Endothelial cell (in vitro differentiated cells): ENCODE data around the gene RGS10. TPM values are rescaled to one million over a fixed set of nuclear protein-coding genes. Genes with fewer than 3 reads are reported as not detected.

Experiments
- DNase-seq: peaks from one replicate; pipeline ENCODE4 v3.0.0; 2021; ENCODE audit warnings: low spot score
- H3K27ac Mint-ChIP-seq: one replicate; pipeline ENCODE4 v1.8.0; 2021; ENCODE audit warnings: mixed read lengths, inconsistent platforms; ENCODE audit not compliant: unreplicated experiment
- H3K27me3 Mint-ChIP-seq: one replicate; pipeline ENCODE4 v1.8.0; 2021; ENCODE audit warnings: mild to moderate bottlenecking, moderate library complexity, mixed read lengths, inconsistent platforms; ENCODE audit not compliant: unreplicated experiment
- H3K36me3 Mint-ChIP-seq: one replicate; pipeline ENCODE4 v1.8.0; 2021; ENCODE audit warnings: mild to moderate bottlenecking, low read depth, mixed read lengths, inconsistent platforms; ENCODE audit not compliant: unreplicated experiment
- H3K4me1 Mint-ChIP-seq: one replicate; pipeline ENCODE4 v1.8.0; 2021; ENCODE audit warnings: mild to moderate bottlenecking, mixed read lengths, inconsistent platforms; ENCODE audit not compliant: unreplicated experiment
- H3K4me3 Mint-ChIP-seq: one replicate; pipeline ENCODE4 v1.8.0; 2021; ENCODE audit warnings: mild to moderate bottlenecking, mixed read lengths, inconsistent platforms; ENCODE audit not compliant: unreplicated experiment
- H3K9me3 Mint-ChIP-seq: one replicate; pipeline ENCODE4 v1.8.0; 2021; ENCODE audit warnings: mixed read lengths, inconsistent platforms; ENCODE audit not compliant: unreplicated experiment
- total RNA-seq: library from RNA; stranded (reverse); fragmentation: NEBNext Ultra II Directional; extraction: Animal tissue kit (Norgen Biotek cat#: 25700); gene quantifications from one replicate; pipeline ENCODE4 v1.2.1, GENCODE V29; 2021; ENCODE audit not compliant: unreplicated experiment
- TF ChIP-seq, protein P1 (sequence below): fragments of 200-600 bp; sonication (generic); IDR thresholded peaks from one replicate; pipeline ENCODE4 v1.5.0; 2021; ENCODE audit warnings: antibody characterized with exemption; ENCODE audit not compliant: unreplicated experiment

RGS10 gene
- total RNA-seq, 1 donor from 2014 or later: 20.0 TPM

DNA sequence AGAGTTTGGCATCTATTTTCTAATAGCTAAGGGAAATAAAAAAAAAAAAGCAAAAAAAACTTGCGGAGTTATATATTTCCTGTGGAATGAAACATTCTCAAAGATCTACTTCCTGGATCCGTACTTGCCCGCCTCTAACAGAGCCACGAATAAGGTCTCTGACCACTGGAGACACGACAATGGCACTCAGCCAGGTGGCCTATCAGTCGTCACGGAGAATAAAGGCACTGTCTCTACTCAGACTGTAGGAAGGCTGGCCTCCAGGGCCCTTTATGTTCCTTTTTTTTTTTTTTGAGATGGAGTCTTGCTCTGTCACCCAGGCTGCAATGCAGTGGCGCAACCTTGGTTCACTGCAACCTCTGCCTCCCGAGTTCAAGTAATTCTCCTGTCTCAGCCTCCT, 58.7 kb downstream of the RGS10 start:
- peaks cover 8% of the 10 kb centered on the region for H3K4me1 Mint-ChIP-seq
- H3K27ac Mint-ChIP-seq: no peak overlapping the region
- no peaks in the 10 kb centered on the region for H3K9me3 Mint-ChIP-seq
- H3K4me3 Mint-ChIP-seq: no peak overlapping the region
- TF ChIP-seq, protein P1, sequence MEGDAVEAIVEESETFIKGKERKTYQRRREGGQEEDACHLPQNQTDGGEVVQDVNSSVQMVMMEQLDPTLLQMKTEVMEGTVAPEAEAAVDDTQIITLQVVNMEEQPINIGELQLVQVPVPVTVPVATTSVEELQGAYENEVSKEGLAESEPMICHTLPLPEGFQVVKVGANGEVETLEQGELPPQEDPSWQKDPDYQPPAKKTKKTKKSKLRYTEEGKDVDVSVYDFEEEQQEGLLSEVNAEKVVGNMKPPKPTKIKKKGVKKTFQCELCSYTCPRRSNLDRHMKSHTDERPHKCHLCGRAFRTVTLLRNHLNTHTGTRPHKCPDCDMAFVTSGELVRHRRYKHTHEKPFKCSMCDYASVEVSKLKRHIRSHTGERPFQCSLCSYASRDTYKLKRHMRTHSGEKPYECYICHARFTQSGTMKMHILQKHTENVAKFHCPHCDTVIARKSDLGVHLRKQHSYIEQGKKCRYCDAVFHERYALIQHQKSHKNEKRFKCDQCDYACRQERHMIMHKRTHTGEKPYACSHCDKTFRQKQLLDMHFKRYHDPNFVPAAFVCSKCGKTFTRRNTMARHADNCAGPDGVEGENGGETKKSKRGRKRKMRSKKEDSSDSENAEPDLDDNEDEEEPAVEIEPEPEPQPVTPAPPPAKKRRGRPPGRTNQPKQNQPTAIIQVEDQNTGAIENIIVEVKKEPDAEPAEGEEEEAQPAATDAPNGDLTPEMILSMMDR: no peak
- H3K36me3 Mint-ChIP-seq: no peaks in the 10 kb centered on the region
- no peak for DNase-seq
- H3K27me3 Mint-ChIP-seq: peaks cover 2% of the 10 kb centered on the region

DNA sequence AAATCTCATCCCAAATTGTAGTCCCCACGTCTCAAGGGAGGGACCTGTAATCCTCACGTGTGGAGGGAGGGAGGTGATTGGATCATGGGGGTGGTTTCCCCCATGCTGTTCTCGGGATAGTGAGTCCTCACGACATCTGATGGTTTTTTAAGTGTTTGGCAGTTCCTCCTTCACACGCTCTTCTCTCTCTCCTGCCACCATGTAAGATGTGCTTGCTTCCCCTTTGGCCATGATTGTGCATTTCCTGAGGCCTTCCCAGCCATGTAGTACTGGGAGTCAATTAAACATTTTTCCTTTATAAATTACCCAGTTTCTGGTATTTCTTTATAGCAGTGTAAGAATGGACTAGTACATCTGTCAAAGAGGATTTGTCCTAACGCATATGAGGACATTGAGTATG, 59.5 kb downstream of the RGS10 start:
- H3K4me3 Mint-ChIP-seq: no peak overlapping the region
- TF ChIP-seq, protein P1: no peak
- H3K36me3 Mint-ChIP-seq: no peaks in the 10 kb centered on the region
- no peak overlapping the region for H3K27ac Mint-ChIP-seq
- no peak for DNase-seq
- peaks cover 2% of the 10 kb centered on the region for H3K27me3 Mint-ChIP-seq
- H3K4me1 Mint-ChIP-seq: peaks cover 8% of the 10 kb centered on the region
- no peaks in the 10 kb centered on the region for H3K9me3 Mint-ChIP-seq

GRCh38 chr10:119481781-119482426, 60.6 kb downstream of the RGS10 start:
- no peaks in the 10 kb centered on the region for H3K36me3 Mint-ChIP-seq
- TF ChIP-seq, protein P1: no peak
- H3K9me3 Mint-ChIP-seq: no peaks in the 10 kb centered on the region
- DNase-seq: no peak
- H3K4me1 Mint-ChIP-seq: peaks cover 8% of the 10 kb centered on the region
- no peak overlapping the region for H3K27ac Mint-ChIP-seq
- no peak overlapping the region for H3K4me3 Mint-ChIP-seq
- peaks cover 4% of the 10 kb centered on the region for H3K27me3 Mint-ChIP-seq

DNA sequence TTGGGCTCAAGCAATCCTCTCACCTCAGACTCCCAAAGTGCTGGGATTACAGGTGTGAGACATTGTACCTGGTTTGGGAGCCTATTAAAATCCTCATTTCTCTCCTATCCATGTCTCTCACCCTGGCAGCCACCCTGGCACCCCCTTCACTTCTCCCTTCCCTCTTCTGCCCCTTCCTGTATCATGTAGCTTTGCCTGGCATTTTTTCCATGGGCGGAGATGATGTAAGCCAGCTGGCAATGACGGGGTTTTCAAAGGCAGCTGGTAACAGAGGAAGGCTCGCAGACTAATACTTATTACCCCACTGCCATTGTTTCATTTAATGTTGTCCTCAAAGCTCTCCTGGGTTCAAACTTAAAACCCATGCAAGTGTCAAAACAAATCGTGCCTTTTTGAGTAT, 61.9 kb downstream of the RGS10 start:
- Mint-ChIP-seq H3K4me1 (peaks cover 8% of the 10 kb centered on the region), H3K9me3 (no peaks in the 10 kb centered on the region), H3K4me3 (no peak overlapping the region), H3K36me3 (no peaks in the 10 kb centered on the region), H3K27ac (no peak overlapping the region), H3K27me3 (peaks cover 4% of the 10 kb centered on the region)
- no peak for DNase-seq
- TF ChIP-seq, protein P1: no peak

GRCh38 chr10:119479532-119479931, 63.0 kb downstream of the RGS10 start:
- H3K4me3 Mint-ChIP-seq: no peak overlapping the region
- H3K9me3 Mint-ChIP-seq: no peaks in the 10 kb centered on the region
- TF ChIP-seq, protein P1: no peak
- no peaks in the 10 kb centered on the region for H3K36me3 Mint-ChIP-seq
- H3K27me3 Mint-ChIP-seq: peaks cover 4% of the 10 kb centered on the region
- peaks cover 8% of the 10 kb centered on the region for H3K4me1 Mint-ChIP-seq
- no peak for DNase-seq
- H3K27ac Mint-ChIP-seq: no peak overlapping the region
